IMR-90 (cell line): ENCODE data around the gene SIPA1L3. TPM values are rescaled to one million over a fixed set of nuclear protein-coding genes. Genes with fewer than 3 reads are reported as not detected.

Experiments used
- ATAC-seq: fragments of 200-7000 bp; cut with Tn5 transposase; 2 replicates; pipeline ENCODE4 v1.9.1; 2020; ENCODE audit warnings: low read depth, mild to moderate bottlenecking, moderate library complexity
- BruUV-seq: library from RNA; stranded (reverse); fragments of 400-500 nt; replicated peaks from 2 replicates; lab custom pipeline; 2021; lab: Mats Ljungman, UMichigan
- CTCF ChIA-PET: fragments of 300-600 bp; formaldehyde crosslinking; extraction: SDS; loops from one replicate; lab custom pipeline; 2021; ENCODE audit warnings: antibody characterized with exemption; lab: Yijun Ruan, JAX
- POLR2A ChIA-PET: fragments of 300-600 bp; sonication (Branson Sonifier 250); formaldehyde crosslinking; loops from one replicate; lab custom pipeline; 2022; ENCODE audit warnings: antibody characterized with exemption; ENCODE audit not compliant: unreplicated experiment; lab: Charles Lee
- DNase-seq: peaks from one replicate; pipeline ENCODE4 v3.0.0; 2013
- H2AFZ ChIP-seq: replicated peaks from 2 replicates; pipeline ENCODE3; 2013; ENCODE audit warnings: low read length, mild to moderate bottlenecking; ENCODE audit not compliant: poor library complexity
- H2AK5ac ChIP-seq: 2 replicates; pipeline ENCODE4 v1.6.1; 2013; ENCODE audit warnings: low read depth, low read length, inconsistent platforms
- H2AK9ac ChIP-seq: replicated peaks from 2 replicates; pipeline ENCODE3; 2013; ENCODE audit warnings: mild to moderate bottlenecking, low read depth, low read length, moderate library complexity; ENCODE audit not compliant: poor library complexity
- H2BK120ac ChIP-seq: 2 replicates; pipeline ENCODE4 v1.6.1; 2013; ENCODE audit warnings: low read depth, low read length, inconsistent platforms
- H2BK15ac ChIP-seq: 3 replicates; pipeline ENCODE4 v1.6.1; 2013; ENCODE audit warnings: low read depth, low read length, inconsistent platforms
- H2BK20ac ChIP-seq: 2 replicates; pipeline ENCODE4 v1.6.1; 2013; ENCODE audit warnings: low read depth, mild to moderate bottlenecking, inconsistent platforms, low read length, moderate library complexity
- H2BK5ac ChIP-seq: 2 replicates; pipeline ENCODE4 v1.6.1; 2013; ENCODE audit warnings: mild to moderate bottlenecking, low read depth, low read length, inconsistent platforms; ENCODE audit not compliant: poor library complexity, severe bottlenecking
- H3K14ac ChIP-seq: replicated peaks from 2 replicates; pipeline ENCODE4 v1.6.1; 2013; ENCODE audit warnings: low read depth, low read length, inconsistent platforms
- H3K18ac ChIP-seq: 2 replicates; pipeline ENCODE4 v1.6.1; 2013; ENCODE audit warnings: low read depth, low read length, control low read depth
- H3K23ac ChIP-seq: 2 replicates; pipeline ENCODE4 v1.6.1; 2013; ENCODE audit warnings: low read depth, low read length, inconsistent platforms
- H3K27ac ChIP-seq: 2 replicates; pipeline ENCODE4 v1.5.1; 2013; ENCODE audit warnings: mild to moderate bottlenecking, control low read depth, low read length; ENCODE audit not compliant: insufficient read depth
- H3K27me3 ChIP-seq: 2 replicates; pipeline ENCODE4 v1.6.1; 2013; ENCODE audit warnings: low read length; ENCODE audit not compliant: control insufficient read depth, insufficient read depth
- H3K36me3 ChIP-seq: 2 replicates; pipeline ENCODE4 v1.6.1; 2013; ENCODE audit warnings: low read length, mixed read lengths; ENCODE audit not compliant: control insufficient read depth, insufficient read depth
- H3K4ac ChIP-seq: 2 replicates; pipeline ENCODE4 v1.6.1; 2013; ENCODE audit warnings: low read depth, low read length, inconsistent platforms
- H3K4me1 ChIP-seq: 2 replicates; pipeline ENCODE4 v1.6.1; 2013; ENCODE audit warnings: low read length, mixed read lengths; ENCODE audit not compliant: control insufficient read depth, insufficient read depth
- H3K4me2 ChIP-seq: 2 replicates; pipeline ENCODE4 v1.6.1; 2013; ENCODE audit warnings: low read depth, mild to moderate bottlenecking, control low read depth, low read length, moderate library complexity
- H3K4me3 ChIP-seq: 2 replicates; pipeline ENCODE4 v1.5.1; 2013; ENCODE audit warnings: low read depth, mild to moderate bottlenecking, control low read depth, low read length, moderate library complexity; ENCODE audit not compliant: insufficient read depth
- H3K56ac ChIP-seq: 2 replicates; pipeline ENCODE4 v1.6.1; 2013; ENCODE audit warnings: low read length, inconsistent platforms; ENCODE audit not compliant: insufficient read depth; ENCODE audit errors: extremely low read depth
- H3K79me1 ChIP-seq, 2 experiments: 2 replicates each; pipeline ENCODE4 v1.6.1; 2013; ENCODE audit warnings: low read length in 2 of 2, inconsistent platforms in 1 of 2, low read depth in 1 of 2
- H3K9ac ChIP-seq: 2 replicates; pipeline ENCODE4 v1.6.1; 2013; ENCODE audit warnings: low read depth, low read length, control low read depth
- H3K9me1 ChIP-seq: 2 replicates; pipeline ENCODE4 v1.6.1; 2013; ENCODE audit warnings: low read length, inconsistent platforms; ENCODE audit not compliant: insufficient read depth
- H3K9me3 ChIP-seq: 2 replicates; pipeline ENCODE4 v1.6.1; 2013; ENCODE audit warnings: low read length; ENCODE audit not compliant: control insufficient read depth, insufficient read depth
- H4K20me1 ChIP-seq: 2 replicates; pipeline ENCODE4 v1.6.1; 2013; ENCODE audit warnings: low read length, inconsistent platforms; ENCODE audit not compliant: insufficient read depth
- H4K5ac ChIP-seq: 2 replicates; pipeline ENCODE4 v1.6.1; 2013; ENCODE audit warnings: mild to moderate bottlenecking, low read depth, low read length, control low read depth
- H4K8ac ChIP-seq, 2 experiments: 2 replicates each; pipeline ENCODE4 v1.6.1; 2013; ENCODE audit warnings: low read depth in 2 of 2, low read length in 2 of 2, control low read depth in 1 of 2, inconsistent platforms in 1 of 2
- H4K91ac ChIP-seq: 2 replicates; pipeline ENCODE4 v1.6.1; 2013; ENCODE audit warnings: low read depth, low read length, inconsistent platforms; ENCODE audit not compliant: insufficient read depth
- BHLHE40 ChIP-seq: fragments of 150-350 bp; IDR thresholded peaks from 2 replicates; pipeline ENCODE4 v1.6.1; 2016; ENCODE audit warnings: mild to moderate bottlenecking, low read depth, low read length
- CEBPB ChIP-seq: IDR thresholded peaks from 2 replicates; pipeline ENCODE4 v1.6.1; 2012; ENCODE audit warnings: low read depth, low read length, improper control_type of control experiment
- CHD1 ChIP-seq: IDR thresholded peaks from 2 replicates; pipeline ENCODE4 v1.6.1; 2012; ENCODE audit warnings: low read depth, low read length, improper control_type of control experiment
- FOS ChIP-seq: fragments of 150-350 bp; IDR thresholded peaks from 2 replicates; pipeline ENCODE4 v1.6.1; 2016; ENCODE audit warnings: low read depth, low read length
- MAFK ChIP-seq: IDR thresholded peaks from 2 replicates; pipeline ENCODE4 v1.6.1; 2012; ENCODE audit warnings: low read depth, low read length, improper control_type of control experiment
- MAZ ChIP-seq: IDR thresholded peaks from 2 replicates; pipeline ENCODE4 v1.6.1; 2012; ENCODE audit warnings: low read depth, mild to moderate bottlenecking, low read length, improper control_type of control experiment, moderate library complexity, borderline replicate concordance
- MXI1 ChIP-seq: IDR thresholded peaks from 2 replicates; pipeline ENCODE4 v1.6.1; 2012; ENCODE audit warnings: low read depth, mild to moderate bottlenecking, low read length, moderate library complexity, borderline replicate concordance
- NFE2L2 ChIP-seq: fragments of 150-350 bp; IDR thresholded peaks from 2 replicates; pipeline ENCODE4 v1.6.1; 2016; ENCODE audit warnings: low read depth, mild to moderate bottlenecking, low read length
- POLR2A ChIP-seq: IDR thresholded peaks from 2 replicates; pipeline ENCODE4 v1.6.1; 2012; ENCODE audit warnings: mild to moderate bottlenecking, low read depth, low read length
- RAD21 ChIP-seq: IDR thresholded peaks from 2 replicates; pipeline ENCODE4 v1.6.1; 2012; ENCODE audit warnings: low read length, improper control_type of control experiment
- RCOR1 ChIP-seq: IDR thresholded peaks from 2 replicates; pipeline ENCODE4 v1.6.1; 2012; ENCODE audit warnings: mild to moderate bottlenecking, low read length, improper control_type of control experiment; ENCODE audit not compliant: insufficient replicate concordance
- RFX5 ChIP-seq: IDR thresholded peaks from 2 replicates; pipeline ENCODE4 v1.8.0; 2012; ENCODE audit warnings: low read depth, mild to moderate bottlenecking, low read length, moderate library complexity
- SMC3 ChIP-seq: fragments of 150-350 bp; IDR thresholded peaks from 2 replicates; pipeline ENCODE4 v1.6.1; 2016; ENCODE audit warnings: low read depth, mild to moderate bottlenecking, antibody characterized with exemption, low read length, moderate library complexity
- WGBS, 2 experiments: methylation state at CpG; one replicate each; pipeline versions ENCODE4 v1.1.5 to v1.1.7; 2013; ENCODE audit warnings: missing lambda C conversion rate in 2 of 2; ENCODE audit not compliant: insufficient read length in 1 of 2; ENCODE audit errors: extremely low coverage in 2 of 2; 5-methylcytosine and 5-hydroxymethylcytosine counted together
- dilution Hi-C: fragments of 300-500 bp; cut with HindIII; formaldehyde crosslinking; loops from one replicate; pipeline ENCODE4 v1.14.3; 2018; ENCODE audit warnings: low sequenced_read_pairs; ENCODE audit not compliant: unreplicated experiment
- in situ Hi-C: fragments of 300-500 bp; cut with MboI; formaldehyde crosslinking; loops from 3 replicates; pipeline ENCODE4 v1.14.3; 2019; ENCODE audit warnings: low sequenced_read_pairs, inconsistent platforms, mixed read lengths
- intact Hi-C: fragments of 100-400 bp; cut with micrococcal nuclease; formaldehyde crosslinking; loops from 2 replicates; pipeline ENCODE4 v1.10.0; 2022
- polyA plus RNA-seq, 3 experiments: library from polyadenylated mRNA; depleted of rRNA; stranded (reverse); fragments of >200 nt; gene quantifications; 2 replicates each; pipeline ENCODE4 v1.2.3, GENCODE V29; 2012; ENCODE audit warnings: low replicate concordance in 1 of 3
- total RNA-seq: library from RNA; depleted of rRNA; stranded (reverse); fragments of >200 nt; gene quantifications from 2 replicates; pipeline ENCODE4 v1.2.3, GENCODE V29; 2012
- TF ChIP-seq, protein P1 (sequence below): fragments of 150-350 bp; IDR thresholded peaks from 2 replicates; pipeline ENCODE4 v1.6.1; 2017; ENCODE audit warnings: mild to moderate bottlenecking, antibody characterized with exemption, low read length, low read depth
- TF ChIP-seq, protein P2 (sequence below): conservative IDR thresholded peaks from 2 replicates; pipeline ENCODE4 v1.5.1; 2012; ENCODE audit warnings: mild to moderate bottlenecking, low read depth, low read length, improper control_type of control experiment

The SIPA1L3 gene
- total and polyA plus RNA-seq, 2 of the 4 experiments (the other 2 are of a cell fraction), result 4.1 to 9.4 TPM

DNA sequence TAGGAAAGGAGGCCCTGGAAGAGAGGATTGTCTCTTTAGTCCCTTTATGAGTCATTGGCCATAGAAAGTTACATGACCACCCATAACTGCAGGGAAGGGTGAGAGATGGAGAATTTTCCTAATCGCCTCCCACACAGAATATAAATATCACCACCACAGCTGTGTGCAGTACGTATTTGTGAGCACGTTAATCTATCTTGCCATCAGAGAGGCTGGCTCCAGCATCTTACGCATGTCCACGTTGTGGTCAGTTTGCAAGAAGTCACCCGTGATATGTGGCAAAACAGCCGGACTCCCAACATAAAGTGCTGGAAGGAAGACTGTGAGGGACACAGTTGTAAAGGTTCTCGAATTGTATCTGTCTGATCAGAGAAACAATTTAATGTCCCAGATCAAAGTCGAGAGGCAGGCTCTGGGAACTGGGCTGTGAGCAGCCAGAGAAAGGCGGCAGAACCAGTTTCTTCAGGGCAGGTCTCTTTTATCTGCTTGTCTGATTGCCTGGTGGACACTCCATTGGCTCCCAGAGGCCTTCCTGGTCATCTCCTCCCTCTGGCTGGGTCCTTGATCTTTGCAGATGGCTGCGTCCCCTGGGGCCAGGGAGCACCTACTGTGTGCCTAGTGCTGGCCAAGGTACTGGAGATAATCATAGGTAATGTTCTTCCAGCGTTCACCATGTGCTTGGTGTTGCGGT is 74.9 kb downstream of the SIPA1L3 start:
- Histone ChIP-seq H3K56ac (peak overlapping the region; percentile 5; the same call in 1 of the 2 replicates), H3K4me2 (no peak overlapping the region)
- intact Hi-C loops, result no loop called here
- no peak for TF ChIP-seq CHD1
- TF ChIP-seq MAFK, result no peak
- 0 out of 2 replicates have a peak, but pooled peaks have one; percentile 56 for TF ChIP-seq CEBPB
- 0 out of 2 replicates have a peak, but pooled peaks have one; percentile 8 for TF ChIP-seq POLR2A
- peak; percentile 71 for TF ChIP-seq FOS
- no peak for TF ChIP-seq RFX5
- 0 out of 2 replicates have a peak, but pooled peaks have one; percentile 16 for TF ChIP-seq SMC3
- no peak for TF ChIP-seq RAD21
- TF ChIP-seq MXI1, result no peak
- peak; percentile 51; the same call in 1 of the 2 replicates for TF ChIP-seq BHLHE40
- TF ChIP-seq, protein P1, sequence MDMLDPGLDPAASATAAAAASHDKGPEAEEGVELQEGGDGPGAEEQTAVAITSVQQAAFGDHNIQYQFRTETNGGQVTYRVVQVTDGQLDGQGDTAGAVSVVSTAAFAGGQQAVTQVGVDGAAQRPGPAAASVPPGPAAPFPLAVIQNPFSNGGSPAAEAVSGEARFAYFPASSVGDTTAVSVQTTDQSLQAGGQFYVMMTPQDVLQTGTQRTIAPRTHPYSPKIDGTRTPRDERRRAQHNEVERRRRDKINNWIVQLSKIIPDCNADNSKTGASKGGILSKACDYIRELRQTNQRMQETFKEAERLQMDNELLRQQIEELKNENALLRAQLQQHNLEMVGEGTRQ, result no peak
- TF ChIP-seq MAZ, result no peak
- TF ChIP-seq NFE2L2, result no peak
- no peak for TF ChIP-seq RCOR1
- TF ChIP-seq, protein P2, sequence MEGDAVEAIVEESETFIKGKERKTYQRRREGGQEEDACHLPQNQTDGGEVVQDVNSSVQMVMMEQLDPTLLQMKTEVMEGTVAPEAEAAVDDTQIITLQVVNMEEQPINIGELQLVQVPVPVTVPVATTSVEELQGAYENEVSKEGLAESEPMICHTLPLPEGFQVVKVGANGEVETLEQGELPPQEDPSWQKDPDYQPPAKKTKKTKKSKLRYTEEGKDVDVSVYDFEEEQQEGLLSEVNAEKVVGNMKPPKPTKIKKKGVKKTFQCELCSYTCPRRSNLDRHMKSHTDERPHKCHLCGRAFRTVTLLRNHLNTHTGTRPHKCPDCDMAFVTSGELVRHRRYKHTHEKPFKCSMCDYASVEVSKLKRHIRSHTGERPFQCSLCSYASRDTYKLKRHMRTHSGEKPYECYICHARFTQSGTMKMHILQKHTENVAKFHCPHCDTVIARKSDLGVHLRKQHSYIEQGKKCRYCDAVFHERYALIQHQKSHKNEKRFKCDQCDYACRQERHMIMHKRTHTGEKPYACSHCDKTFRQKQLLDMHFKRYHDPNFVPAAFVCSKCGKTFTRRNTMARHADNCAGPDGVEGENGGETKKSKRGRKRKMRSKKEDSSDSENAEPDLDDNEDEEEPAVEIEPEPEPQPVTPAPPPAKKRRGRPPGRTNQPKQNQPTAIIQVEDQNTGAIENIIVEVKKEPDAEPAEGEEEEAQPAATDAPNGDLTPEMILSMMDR, result no peak

More for the DNA sequence above, 74.9 kb downstream of the SIPA1L3 start:
- Histone ChIP-seq H3K23ac (peak overlapping the region; percentile 60; the same call in 1 of the 2 replicates), H4K5ac (peak overlapping the region; percentile 4; the same call in 1 of the 2 replicates), H2AFZ (peak overlapping the region; percentile 24), H3K36me3 (no peaks in the 10 kb centered on the region), H2BK5ac (peak overlapping the region; percentile 83), H3K4ac (peak overlapping the region; percentile 95), H2BK120ac (peak overlapping the region; percentile 94), H2BK15ac (peak overlapping the region; percentile 72; the same call in 2 of the 3 replicates), H3K9me1 (peaks cover 43% of the 10 kb centered on the region), H4K91ac (peak overlapping the region; percentile 60), H3K9ac (no peak overlapping the region), H4K8ac (peak overlapping the region; percentile 59 to 83; a peak in 2 of 4 replicates), H3K4me3 (no peak overlapping the region), H4K20me1 (no peaks in the 10 kb centered on the region), H3K79me1 (peaks cover 56 to 96% of the 10 kb centered on the region in 2 experiments), H3K27ac (peak overlapping the region; percentile 34), H3K18ac (peak overlapping the region; percentile 24; the same call in 1 of the 2 replicates), H3K9me3 (no peaks in the 10 kb centered on the region), H3K4me1 (peaks cover 32% of the 10 kb centered on the region), H2BK20ac (peak overlapping the region; percentile 87), H3K27me3 (no peaks in the 10 kb centered on the region), H3K14ac (peak overlapping the region; percentile 69), H2AK9ac (peak overlapping the region; percentile 12), H2AK5ac (peak overlapping the region; percentile 91)
- in situ Hi-C loops (no loop called here), dilution Hi-C loops (no loop called here)
- peak; percentile 94 for DNase-seq
- no TSS peak for BruUV-seq
- ChIA-PET CTCF (no interaction called here), POLR2A (no interaction called here)
- peak; percentile 18 for ATAC-seq
- 73% methylated on average over 7 of the region's 13 CpGs; no CpG with 5 or more reads in 1 of the 2 experiments for WGBS, 2 experiments
